NCI-H187 (cell line): ENCODE results near the gene GRK5.
A peak's percentile ranks its signal among the peaks of the same experiment; 100 is the strongest.

ENCODE experiments used
- DNase-seq, 2 experiments: peaks; one replicate each; lab custom pipeline; 2025; lab: John Stamatoyannopoulos, UW

The GRK5 gene

DNA sequence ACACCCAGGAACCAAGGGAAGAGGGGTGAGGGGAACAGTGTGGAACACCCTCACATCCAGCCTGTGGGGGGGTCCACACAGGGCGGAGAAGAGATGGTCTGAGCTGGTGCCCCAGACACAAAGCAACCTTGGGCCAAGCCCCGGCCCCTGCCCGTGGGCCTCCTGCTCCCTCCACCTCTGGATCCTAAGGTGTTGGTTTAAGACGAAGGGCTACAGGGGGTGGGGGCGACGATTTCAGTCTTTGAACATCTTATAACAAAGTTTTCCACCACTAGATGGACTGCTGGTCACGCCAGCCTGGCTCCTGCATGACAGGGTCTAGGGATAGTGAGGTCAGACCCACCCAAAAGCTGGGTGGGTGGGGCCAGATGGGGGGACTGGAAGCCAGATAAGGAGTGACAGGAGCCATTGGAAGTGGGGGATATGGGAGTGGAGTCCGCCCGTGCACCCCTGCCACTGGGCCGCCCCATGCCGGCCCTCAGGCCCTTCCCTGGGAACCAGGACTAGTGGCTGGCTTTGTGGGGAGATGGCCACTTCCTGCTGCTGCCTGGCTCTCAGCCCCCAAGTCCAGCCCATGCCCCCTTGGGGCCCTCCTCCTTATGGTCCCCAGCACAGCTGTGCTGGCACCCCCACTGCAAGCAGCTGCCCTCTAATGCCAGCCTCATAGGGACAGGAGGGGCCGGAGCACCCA is 236.7 kb downstream of the GRK5 start:
- no peak for DNase-seq

DNA sequence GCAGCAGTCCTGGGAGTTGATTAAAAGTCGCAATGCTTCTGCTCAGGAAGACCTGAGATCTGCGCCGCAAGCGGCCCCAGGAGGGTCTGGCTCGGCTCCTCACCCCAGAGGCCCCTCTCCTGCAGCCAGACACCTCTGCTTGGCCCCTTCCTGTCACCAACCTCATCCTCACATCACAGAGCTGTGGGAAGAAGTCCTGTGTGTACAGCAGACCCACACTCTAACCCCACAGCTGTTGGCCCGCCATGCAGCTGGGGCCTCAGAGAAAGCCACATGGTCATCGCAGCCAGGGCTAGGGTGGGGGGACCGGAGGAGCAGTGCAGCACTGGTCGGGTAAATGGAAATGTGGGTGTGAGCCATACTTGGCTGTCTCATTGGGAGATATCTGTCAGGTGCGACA is 237.5 kb downstream of the GRK5 start:
- no peak for DNase-seq

DNA sequence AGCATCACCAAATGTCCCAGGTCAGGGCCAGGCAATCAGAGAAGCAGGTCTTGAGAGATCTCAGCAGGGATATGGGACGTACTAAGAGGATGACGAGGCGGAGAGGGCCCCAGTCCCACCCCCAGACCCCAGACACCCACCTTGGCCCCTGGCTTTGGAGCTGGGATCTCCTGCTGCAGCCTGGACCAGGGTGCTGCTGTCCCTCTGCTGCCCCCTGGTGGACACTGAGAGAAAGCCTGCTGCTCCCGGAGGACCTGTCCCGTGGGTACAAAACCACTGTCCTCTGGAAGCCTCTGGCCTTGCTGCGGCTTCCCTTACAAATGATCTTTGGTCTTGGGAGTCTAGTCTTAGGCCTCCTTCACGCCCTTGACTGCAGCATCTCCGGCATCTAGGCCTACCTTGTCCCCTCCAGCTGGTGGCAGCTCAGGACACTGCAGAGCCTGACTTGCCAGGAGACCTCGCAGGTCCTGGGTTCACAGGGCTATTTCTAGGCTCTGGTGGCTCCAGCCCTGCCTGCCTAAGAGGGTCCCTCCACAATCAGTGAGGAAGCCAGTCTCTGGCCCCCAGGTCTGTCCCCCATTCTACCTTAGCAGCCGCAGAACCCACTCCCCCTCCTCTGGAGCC is 238.1 kb downstream of the GRK5 start:
- peak; percentile 30 to 31 for DNase-seq

DNA sequence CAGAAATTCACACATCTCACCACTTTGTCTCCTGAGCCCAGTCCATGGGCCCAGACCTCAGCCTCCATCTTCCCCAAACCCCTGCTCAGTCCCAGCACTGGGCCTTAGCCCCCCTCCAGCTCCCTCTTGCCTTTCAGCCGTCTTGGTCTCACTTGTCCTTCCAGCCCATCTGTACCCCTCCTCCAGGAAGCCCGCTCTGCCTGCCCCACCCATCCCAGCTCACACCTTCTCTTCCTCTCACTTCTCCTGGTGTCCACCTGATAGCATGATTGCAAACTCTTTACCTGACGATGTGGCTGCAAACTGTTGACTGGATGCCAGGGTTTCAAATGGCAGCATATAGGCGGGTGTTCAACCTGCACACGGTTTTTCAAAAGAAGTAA is 238.6 kb downstream of the GRK5 start:
- no peak for DNase-seq

- DNase-seq, result no peak
Measured at GRCh38 chr10:119446441-119447277, 239.3 kb downstream of the GRK5 start.

DNA sequence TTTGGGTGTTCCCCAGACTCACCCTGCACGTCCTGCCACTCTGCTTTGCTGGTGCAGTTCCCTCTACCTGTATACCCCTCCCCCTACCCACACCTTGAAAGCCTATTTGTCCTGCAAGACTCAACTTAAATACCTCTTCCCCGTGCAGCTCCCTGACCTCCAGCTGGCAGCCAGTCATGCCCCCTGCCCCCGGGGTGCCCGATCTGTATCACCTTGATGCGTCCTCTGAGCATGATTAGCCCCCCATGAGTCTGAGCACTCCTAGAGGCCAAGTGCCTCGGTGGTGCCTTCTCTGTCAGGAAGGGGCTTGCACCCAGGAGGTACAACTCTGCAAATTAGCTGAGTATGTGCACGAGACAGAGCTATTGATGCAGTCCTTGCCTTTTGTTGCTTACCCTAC is 240.1 kb downstream of the GRK5 start:
- no peak for DNase-seq

- no peak for DNase-seq
Measured at GRCh38 chr10:119447823-119448546, 240.6 kb downstream of the GRK5 start.

DNA sequence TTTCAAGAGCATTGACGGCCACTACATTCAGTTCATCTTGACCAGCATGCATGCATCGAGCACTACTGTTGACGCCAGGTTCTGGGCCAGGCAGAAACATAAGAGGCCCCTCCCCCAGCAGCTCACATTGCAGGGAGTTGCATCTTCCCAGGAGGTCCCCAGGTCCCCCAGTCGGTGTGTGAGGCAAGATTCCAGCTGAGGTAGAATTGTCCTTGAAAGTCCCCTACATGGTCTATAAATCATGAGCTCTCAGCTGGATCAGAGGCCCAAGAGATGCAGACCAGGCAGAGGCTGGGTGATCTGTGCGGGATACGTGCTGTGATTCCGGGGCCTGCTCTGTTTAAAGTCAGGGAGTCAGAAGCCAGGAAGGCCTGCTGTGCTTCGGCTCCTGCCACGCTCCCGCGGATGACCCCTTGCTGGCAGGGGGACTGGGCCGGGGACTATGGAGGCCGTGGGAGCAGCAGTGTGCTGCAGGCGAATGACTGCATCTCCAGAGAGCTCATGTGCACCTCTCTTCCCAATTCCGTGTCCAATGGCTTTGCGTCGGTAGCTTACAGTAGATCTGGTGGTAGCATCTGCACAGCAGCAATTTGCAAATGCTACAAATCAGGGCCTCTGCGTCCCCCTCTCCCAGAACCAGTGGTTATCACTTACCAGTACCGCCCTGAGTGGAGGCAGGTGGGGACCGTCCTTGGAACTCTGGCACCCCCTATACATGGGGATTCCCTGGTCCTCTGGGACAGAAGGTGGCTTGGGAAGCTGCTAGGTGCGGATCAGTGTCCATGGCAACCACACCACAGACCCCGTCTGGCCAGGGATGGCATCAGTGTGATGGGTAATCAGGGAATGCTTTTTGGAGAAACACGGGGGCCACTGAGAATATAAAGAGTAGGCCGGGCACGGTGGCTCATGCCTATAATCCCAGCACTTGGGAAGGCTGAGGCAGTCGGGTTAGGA is 241.5 kb downstream of the GRK5 start:
- DNase-seq, result no peak

DNA sequence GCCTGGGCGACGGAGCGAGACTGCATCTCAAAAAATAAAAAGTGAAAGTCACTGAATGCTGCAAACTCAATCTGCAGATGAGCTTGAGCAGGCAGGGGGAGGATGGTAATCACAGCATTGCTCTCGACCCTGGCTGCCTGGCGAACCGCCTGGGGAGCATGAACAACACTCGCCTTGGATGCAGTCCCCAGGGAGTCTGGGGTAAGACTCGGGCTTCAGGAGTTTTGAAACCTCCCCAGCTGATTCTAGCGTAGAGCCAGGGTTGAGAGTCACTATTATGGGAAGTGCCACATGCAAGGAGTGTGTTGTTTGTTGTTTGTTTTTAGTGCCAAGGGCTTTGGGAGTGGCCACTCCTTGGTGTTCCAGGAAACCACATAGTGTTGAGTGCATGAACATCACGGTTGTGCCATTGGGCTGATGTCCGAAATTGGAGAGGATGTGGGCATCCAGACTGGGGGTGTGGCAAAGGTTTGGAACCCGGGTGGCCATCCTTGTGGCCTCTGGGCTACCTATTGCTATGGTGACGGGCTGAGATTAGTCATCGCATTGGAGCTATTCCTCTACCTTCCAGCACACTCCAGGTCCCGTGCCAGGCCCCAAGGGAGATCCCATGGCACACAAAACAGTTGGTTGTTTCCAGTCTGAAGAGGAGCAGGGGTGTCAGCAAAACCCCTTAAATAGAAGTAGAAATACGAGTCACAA is 242.5 kb downstream of the GRK5 start:
- DNase-seq, result peak in 1 of 2 experiments; percentile 27

DNA sequence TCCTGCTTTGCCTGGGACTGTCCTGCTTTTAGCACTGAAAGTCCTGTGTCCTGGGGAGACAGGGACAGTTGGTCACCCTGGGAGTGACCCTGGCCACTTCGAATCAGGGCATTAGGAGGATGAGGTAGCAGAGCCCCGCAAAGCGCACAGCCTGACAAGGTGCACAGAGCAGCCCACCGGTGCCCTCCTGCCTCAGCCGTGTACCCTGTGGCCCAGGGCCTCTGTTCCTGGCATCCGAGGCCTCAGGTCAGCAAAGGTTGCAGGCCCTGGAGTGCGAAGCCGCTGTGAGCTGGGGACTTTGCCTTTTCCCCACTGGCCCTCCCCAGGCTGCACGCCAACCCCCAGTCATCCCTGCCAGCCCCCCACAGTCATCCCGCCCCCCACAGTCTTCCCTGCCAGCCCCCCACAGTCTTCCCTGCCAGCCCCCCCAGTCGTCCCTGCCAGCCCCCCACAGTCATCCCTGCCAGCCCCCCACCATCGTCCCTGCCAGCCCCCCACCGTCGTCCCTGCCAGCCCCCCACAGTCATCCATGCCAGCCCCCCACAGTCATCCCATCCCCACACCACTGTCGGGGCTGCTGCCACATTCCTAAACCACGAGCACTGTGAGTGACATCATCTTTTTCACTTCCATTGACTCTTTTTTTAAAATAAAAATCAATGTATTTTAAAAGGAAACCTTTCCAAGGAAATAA is 243.4 kb downstream of the GRK5 start:
- DNase-seq, result no peak

DNA sequence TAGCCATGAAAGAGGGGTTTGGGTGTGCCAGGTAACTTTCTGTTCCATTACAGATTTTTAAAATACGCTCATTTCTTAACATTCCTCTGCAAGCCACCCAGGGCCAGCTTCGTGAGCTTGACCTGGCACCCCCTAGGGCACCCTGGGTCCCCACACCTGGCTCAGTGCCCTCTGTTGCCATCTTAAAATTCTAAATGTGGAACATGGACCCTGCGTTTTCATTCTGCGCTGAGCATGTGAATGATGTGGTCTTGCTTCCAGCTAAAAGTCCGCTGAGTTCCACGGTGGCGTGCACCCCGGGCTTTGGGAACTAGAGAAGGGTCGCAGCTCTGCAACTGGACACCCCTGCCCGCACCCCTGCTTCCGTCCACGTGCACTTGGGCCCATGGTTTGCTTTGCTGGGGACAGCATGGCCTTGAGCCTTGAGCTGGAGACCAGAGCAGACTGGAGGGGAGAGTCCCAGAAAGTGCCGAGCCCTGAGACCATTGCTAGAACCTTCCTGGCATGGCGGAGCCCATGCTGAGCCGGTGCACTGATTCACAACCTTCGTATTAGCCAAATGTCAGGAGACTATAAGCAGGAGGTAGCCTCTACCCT is 244.0 kb downstream of the GRK5 start:
- DNase-seq, result no peak

GRCh38 chr10:119452396-119452795 is 245.0 kb downstream of the GRK5 start:
- no peak for DNase-seq

DNA sequence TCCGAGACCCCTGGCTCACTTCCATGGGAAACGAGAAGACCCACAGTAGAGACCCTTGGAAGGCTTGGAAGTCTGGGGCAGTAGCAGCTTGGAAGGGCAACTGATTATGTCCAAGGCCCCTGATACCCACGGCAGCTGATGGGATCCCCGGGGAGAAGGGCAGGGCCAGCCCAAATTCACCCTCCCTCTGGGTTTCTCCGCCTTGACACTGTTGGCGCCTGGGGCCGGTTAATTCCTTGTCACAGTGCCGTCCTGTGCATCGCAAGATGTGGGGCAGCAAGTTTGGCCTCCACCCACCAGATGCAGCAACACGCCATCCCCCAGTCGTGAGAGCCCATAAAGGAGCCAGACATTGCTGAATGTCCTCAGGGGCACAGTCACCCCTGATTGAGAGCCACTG is 245.9 kb downstream of the GRK5 start:
- DNase-seq, result no peak

GRCh38 chr10:119454316-119454715 is 246.9 kb downstream of the GRK5 start:
- DNase-seq, result no peak

GRCh38 chr10:119454990-119455389 is 247.6 kb downstream of the GRK5 start:
- no peak for DNase-seq

- DNase-seq, result no peak
Measured at GRCh38 chr10:119455609-119456434, 248.5 kb downstream of the GRK5 start.

DNA sequence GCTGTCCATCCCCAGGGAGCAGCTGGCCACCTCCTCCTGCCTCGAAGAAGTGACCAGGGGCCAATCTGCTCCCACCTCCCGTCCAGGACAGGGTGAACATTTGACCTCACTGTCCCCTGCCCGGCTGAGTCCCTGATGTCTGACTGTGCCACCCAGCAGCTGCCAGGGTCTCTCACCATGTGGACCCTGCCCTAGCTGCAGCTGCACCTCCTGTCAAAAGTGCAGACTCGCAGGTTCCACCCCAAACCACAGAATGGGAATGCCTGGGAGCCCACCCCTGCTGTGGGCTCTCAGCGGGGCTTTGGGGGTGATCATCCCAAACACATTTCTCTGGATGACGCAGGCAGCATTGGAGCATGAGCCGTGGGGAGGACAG is 249.1 kb downstream of the GRK5 start:
- DNase-seq, result no peak

- no peak for DNase-seq
Measured at GRCh38 chr10:119457966-119458766, 250.8 kb downstream of the GRK5 start.
